Muscle layer of colon (tissue), 2 donors: Measurements from ENCODE around the gene INHBB.

ENCODE experiments used
- H3K27ac ChIP-seq: one replicate; pipeline ENCODE4 v1.7.0; 2013; ENCODE audit warnings: low read depth, mild to moderate bottlenecking, low read length, moderate library complexity
- H3K27me3 ChIP-seq, 2 donors: one replicate each; pipeline ENCODE4 v1.7.0; 2013; ENCODE audit warnings: low read length in 2 of 2, mild to moderate bottlenecking in 2 of 2; ENCODE audit not compliant: insufficient read depth in 2 of 2, control insufficient read depth in 1 of 2
- H3K36me3 ChIP-seq: one replicate; pipeline ENCODE4 v1.7.0; 2013; ENCODE audit warnings: mild to moderate bottlenecking, low read length; ENCODE audit not compliant: insufficient read depth
- H3K4me1 ChIP-seq: one replicate; pipeline ENCODE4 v1.7.0; 2013; ENCODE audit warnings: mild to moderate bottlenecking, low read length; ENCODE audit not compliant: insufficient read depth
- H3K4me3 ChIP-seq, 2 donors: one replicate each; pipeline ENCODE4 v1.7.0; 2013; ENCODE audit warnings: low read length in 2 of 2, low read depth in 1 of 2, mild to moderate bottlenecking in 1 of 2, moderate library complexity in 1 of 2
- H3K9ac ChIP-seq: one replicate; pipeline ENCODE4 v1.7.0; 2013; ENCODE audit warnings: low read length
- H3K9me3 ChIP-seq: one replicate; pipeline ENCODE4 v1.7.0; 2013; ENCODE audit warnings: mild to moderate bottlenecking, low read length
- donor health status: abdominal sarcoma.
- donor health status: Adenocarcinoma of cecum.

INHBB gene

DNA sequence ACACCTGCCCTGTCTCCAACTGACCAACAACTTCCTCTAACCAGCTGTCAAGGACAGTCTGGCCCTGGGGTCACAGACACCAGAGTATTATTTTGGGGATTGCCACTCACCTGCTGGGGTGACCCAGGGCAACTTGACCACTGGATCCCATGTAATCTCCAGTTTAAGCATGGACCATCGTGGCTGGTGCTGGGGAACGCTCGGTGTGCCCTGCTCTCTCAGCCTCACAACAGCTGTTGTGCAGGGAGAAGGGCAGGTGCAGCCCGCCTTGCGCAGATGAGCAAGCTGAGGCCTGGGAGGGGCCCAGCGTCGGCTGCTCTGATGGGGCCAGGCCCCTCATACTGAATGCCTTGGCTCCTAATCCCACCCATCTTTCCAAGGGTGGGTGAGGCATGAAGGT lies 21.0 kb upstream of the INHBB start:
- Histone ChIP-seq H3K4me1 (no peaks in the 10 kb centered on the region), H3K9ac (no peak overlapping the region), H3K27ac (no peak overlapping the region), H3K36me3 (no peaks in the 10 kb centered on the region), H3K27me3 (no peaks in the 10 kb centered on the region), H3K4me3 (no peak overlapping the region), H3K9me3 (no peaks in the 10 kb centered on the region)

- Histone ChIP-seq H3K36me3 (no peaks in the 10 kb centered on the region), H3K9ac (no peak overlapping the region), H3K27me3 (no peaks in the 10 kb centered on the region), H3K4me3 (no peak overlapping the region), H3K9me3 (no peaks in the 10 kb centered on the region), H3K4me1 (no peaks in the 10 kb centered on the region), H3K27ac (no peak overlapping the region)
These were observed 19.9 kb upstream of the INHBB start for GRCh38 chr2:120326066-120326465.

GRCh38 chr2:120330946-120331822 lies 14.8 kb upstream of the INHBB start:
- Histone ChIP-seq H3K36me3 (no peaks in the 10 kb centered on the region), H3K9me3 (no peaks in the 10 kb centered on the region), H3K4me1 (no peaks in the 10 kb centered on the region), H3K27ac (no peak overlapping the region), H3K27me3 (no peaks in the 10 kb centered on the region), H3K4me3 (no peak overlapping the region), H3K9ac (no peak overlapping the region)

GRCh38 chr2:120331903-120332302 lies 14.0 kb upstream of the INHBB start:
- Histone ChIP-seq H3K27ac (no peak overlapping the region), H3K9me3 (no peaks in the 10 kb centered on the region)

DNA sequence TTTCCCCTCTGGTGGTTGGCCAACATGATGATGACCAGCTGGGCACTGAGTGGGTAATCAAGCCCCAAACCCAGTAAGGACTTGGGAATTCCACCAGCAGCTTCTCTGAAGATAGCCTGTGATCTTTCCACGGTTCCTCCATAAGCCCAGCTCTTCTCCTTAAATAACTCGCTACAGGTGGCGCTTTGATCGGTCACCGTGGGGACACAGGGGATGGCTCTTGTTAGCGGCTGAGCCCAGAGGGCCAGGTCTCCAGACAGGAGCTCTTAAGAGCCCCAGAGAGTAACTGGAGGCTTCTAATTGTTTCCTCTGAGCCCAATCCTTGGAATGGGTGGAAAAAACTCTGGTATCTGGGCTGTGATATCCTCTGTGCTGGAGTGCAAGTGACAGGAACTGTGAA lies 13.6 kb upstream of the INHBB start:
- Histone ChIP-seq H3K9ac (no peak overlapping the region), H3K4me1 (no peaks in the 10 kb centered on the region), H3K36me3 (no peaks in the 10 kb centered on the region), H3K4me3 (no peak overlapping the region), H3K9me3 (no peaks in the 10 kb centered on the region), H3K27me3 (no peaks in the 10 kb centered on the region), H3K27ac (no peak overlapping the region)

More at GRCh38 chr2:120331903-120332302, 14.0 kb upstream of the INHBB start:
- Histone ChIP-seq H3K4me3 (no peak overlapping the region), H3K9ac (no peak overlapping the region), H3K27me3 (no peaks in the 10 kb centered on the region), H3K36me3 (no peaks in the 10 kb centered on the region), H3K4me1 (no peaks in the 10 kb centered on the region)

- Histone ChIP-seq H3K9ac (no peak overlapping the region), H3K27ac (no peak overlapping the region), H3K4me1 (no peaks in the 10 kb centered on the region), H3K9me3 (no peaks in the 10 kb centered on the region), H3K27me3 (no peaks in the 10 kb centered on the region), H3K36me3 (no peaks in the 10 kb centered on the region), H3K4me3 (no peak overlapping the region)
These were observed 11.9 kb upstream of the INHBB start for GRCh38 chr2:120334068-120334467.

DNA sequence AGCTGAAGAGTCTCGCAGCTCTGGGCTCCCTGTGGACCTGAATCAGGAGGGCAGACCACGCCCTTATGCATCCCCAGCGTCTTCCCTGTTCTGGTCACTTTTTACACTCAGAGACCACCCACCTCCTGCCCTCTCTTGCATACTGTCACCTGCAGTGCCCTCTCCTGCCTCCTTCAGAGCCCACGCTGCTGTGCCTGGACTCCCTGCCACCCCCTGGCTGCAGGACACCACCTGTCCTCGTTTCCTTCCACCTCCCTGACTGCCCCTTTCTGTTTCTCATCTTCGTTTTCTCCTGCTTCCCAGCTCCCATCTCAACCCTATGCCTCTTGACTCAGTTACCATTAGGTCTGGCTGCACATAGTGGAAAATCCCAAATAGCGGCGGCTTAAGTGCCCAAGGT lies 9.2 kb upstream of the INHBB start:
- Histone ChIP-seq H3K36me3 (no peaks in the 10 kb centered on the region), H3K4me3 (no peak overlapping the region), H3K27ac (no peak overlapping the region), H3K9me3 (no peaks in the 10 kb centered on the region), H3K4me1 (no peaks in the 10 kb centered on the region), H3K27me3 (peaks cover 21% of the 10 kb centered on the region in 2 donors), H3K9ac (no peak overlapping the region)

GRCh38 chr2:120338015-120338414 lies 7.9 kb upstream of the INHBB start:
- Histone ChIP-seq H3K9me3 (no peaks in the 10 kb centered on the region), H3K36me3 (no peaks in the 10 kb centered on the region), H3K4me3 (no peak overlapping the region), H3K27ac (no peak overlapping the region), H3K9ac (no peak overlapping the region), H3K27me3 (peaks cover 32 to 34% of the 10 kb centered on the region in 2 donors), H3K4me1 (peaks cover 2% of the 10 kb centered on the region)

DNA sequence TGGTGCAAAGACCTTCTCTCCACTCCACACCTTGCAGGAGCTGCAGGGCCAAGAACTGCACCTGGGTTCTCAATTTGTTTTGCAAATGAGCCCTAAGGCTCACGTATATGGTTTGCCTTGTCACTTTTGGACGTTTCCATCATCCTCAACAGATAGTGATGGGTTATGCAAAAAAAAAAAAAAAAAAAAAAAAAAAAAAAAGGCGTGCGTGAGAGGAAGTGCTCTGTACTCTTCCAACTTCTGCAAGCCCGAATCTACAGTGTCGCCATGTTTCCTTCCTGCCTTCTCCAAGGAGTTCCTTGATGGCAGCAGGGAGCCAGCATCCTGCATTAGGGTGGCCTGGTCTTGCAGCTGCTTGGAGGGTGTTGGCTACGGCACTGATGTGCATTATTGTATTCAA lies 4.0 kb upstream of the INHBB start:
- Histone ChIP-seq H3K9me3 (no peaks in the 10 kb centered on the region), H3K9ac (no peak overlapping the region), H3K4me1 (peaks cover 12% of the 10 kb centered on the region), H3K4me3 (no peak overlapping the region), H3K27ac (no peak overlapping the region), H3K36me3 (no peaks in the 10 kb centered on the region), H3K27me3 (peaks cover 41 to 60% of the 10 kb centered on the region in 2 donors)

GRCh38 chr2:120342446-120342845 lies 3.5 kb upstream of the INHBB start:
- no peaks in the 10 kb centered on the region for H3K36me3 ChIP-seq
- H3K27ac ChIP-seq: no peak overlapping the region
- H3K27me3 ChIP-seq: peaks cover 41 to 64% of the 10 kb centered on the region in 2 donors
- H3K9ac ChIP-seq: no peak overlapping the region
- no peak overlapping the region for H3K4me3 ChIP-seq
- H3K4me1 ChIP-seq: peaks cover 12% of the 10 kb centered on the region
- H3K9me3 ChIP-seq: no peaks in the 10 kb centered on the region

DNA sequence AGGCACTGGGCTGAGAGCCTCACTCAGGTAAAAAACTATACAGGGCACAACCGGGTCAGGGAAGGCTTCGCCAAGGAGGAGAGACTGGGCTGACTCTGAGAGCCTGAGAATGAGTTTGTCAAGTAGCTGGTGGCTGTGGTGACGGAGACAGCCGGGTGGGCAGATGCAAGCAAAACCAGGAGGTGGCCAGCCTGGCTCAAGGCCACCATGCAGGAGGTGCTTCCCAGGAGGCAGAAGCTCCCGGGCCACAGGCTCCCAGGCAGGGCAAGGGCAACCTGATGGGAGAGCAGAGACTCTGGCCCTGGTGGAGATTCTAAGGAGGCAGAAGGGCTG lies 2.9 kb upstream of the INHBB start:
- Histone ChIP-seq H3K27me3 (peaks cover 41 to 71% of the 10 kb centered on the region in 2 donors), H3K4me1 (peaks cover 12% of the 10 kb centered on the region), H3K36me3 (no peaks in the 10 kb centered on the region), H3K4me3 (no peak overlapping the region), H3K27ac (no peak overlapping the region), H3K9me3 (no peaks in the 10 kb centered on the region), H3K9ac (no peak overlapping the region)
